Adipocyte (in vitro differentiated cells): ENCODE results near the gene CCDC88C.

ENCODE experiments used
- DNase-seq: peaks from one replicate; pipeline ENCODE4 v3.0.0-alpha.2; 2015; ENCODE audit warnings: low read depth
- H3K27me3 ChIP-seq: replicated peaks from 2 replicates; pipeline ENCODE4 v1.7.0; 2013; ENCODE audit warnings: mild to moderate bottlenecking, low read length, moderate library complexity; ENCODE audit not compliant: control insufficient read depth, insufficient read depth
- H3K36me3 ChIP-seq: 2 replicates; pipeline ENCODE4 v1.7.0; 2013; ENCODE audit warnings: low read length, mild to moderate bottlenecking, moderate library complexity; ENCODE audit not compliant: control insufficient read depth, insufficient read depth, severe bottlenecking
- H3K4me1 ChIP-seq: 2 replicates; pipeline ENCODE4 v1.7.0; 2013; ENCODE audit warnings: mild to moderate bottlenecking, low read length, moderate library complexity; ENCODE audit not compliant: control insufficient read depth, insufficient read depth
- H3K4me3 ChIP-seq: 2 replicates; pipeline ENCODE4 v1.7.0; 2013; ENCODE audit warnings: mild to moderate bottlenecking, low read length, moderate library complexity
- H3K9ac ChIP-seq: 2 replicates; pipeline ENCODE4 v1.7.0; 2013; ENCODE audit warnings: mild to moderate bottlenecking, low read length, moderate library complexity
- H3K9me3 ChIP-seq: 2 replicates; pipeline ENCODE4 v1.7.0; 2013; ENCODE audit warnings: mild to moderate bottlenecking, low read length, moderate library complexity; ENCODE audit not compliant: control insufficient read depth

Gene CCDC88C

GRCh38 chr14:91405241-91405721, 12.3 kb downstream of the CCDC88C start:
- Histone ChIP-seq H3K9ac (no peak overlapping the region), H3K4me3 (no peak overlapping the region), H3K4me1 (peaks cover 10% of the 10 kb centered on the region), H3K36me3 (no peaks in the 10 kb centered on the region), H3K27me3 (peaks cover 53% of the 10 kb centered on the region), H3K9me3 (no peaks in the 10 kb centered on the region)
- no peak for DNase-seq

DNA sequence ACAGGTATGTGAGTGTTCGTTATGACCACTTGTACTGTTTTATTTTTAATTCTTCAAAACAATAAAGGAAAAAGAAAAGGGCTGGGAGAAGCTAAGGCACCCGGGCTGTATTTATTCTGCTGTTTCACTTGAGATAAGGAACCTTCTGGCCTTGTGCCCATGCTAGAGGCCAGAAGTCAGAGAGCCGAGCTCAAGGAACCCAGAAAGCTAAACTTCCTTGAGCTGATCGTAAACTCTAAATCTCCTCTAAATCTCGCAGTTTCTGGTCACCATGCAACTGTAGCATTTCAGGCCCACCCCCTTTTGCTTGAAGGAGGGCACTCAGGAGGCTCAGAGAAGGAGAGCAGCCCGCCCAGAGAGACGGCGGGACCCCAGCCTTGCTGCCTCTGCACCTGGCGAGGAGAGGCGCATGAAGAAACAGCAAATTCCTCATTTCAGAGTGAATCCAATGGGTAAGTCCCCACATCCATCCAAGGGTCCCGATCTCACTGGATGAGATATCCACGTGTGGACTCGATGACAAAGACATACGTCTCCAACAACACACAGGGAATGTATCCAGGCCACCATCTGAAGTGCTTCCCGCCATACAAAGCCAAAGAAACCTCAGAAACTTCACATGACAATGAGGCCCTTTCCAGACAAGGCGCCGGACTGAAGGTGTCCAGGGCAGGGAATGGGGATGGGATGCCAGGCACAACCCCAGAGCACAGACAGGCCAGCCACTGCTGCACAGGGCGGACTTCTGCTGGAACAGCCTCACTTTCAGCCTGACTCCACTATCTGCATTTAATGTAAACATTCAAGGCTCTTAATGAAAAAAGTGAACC, 14.6 kb downstream of the CCDC88C start:
- no peaks in the 10 kb centered on the region for H3K9me3 ChIP-seq
- DNase-seq: no peak
- H3K36me3 ChIP-seq: no peaks in the 10 kb centered on the region
- no peak overlapping the region for H3K4me3 ChIP-seq
- no peak overlapping the region for H3K9ac ChIP-seq
- H3K27me3 ChIP-seq: peaks cover 58% of the 10 kb centered on the region
- peaks cover 14% of the 10 kb centered on the region for H3K4me1 ChIP-seq

GRCh38 chr14:91402348-91402747, 15.3 kb downstream of the CCDC88C start:
- Histone ChIP-seq H3K36me3 (no peaks in the 10 kb centered on the region), H3K9me3 (no peaks in the 10 kb centered on the region), H3K27me3 (peaks cover 60% of the 10 kb centered on the region), H3K4me1 (peaks cover 18% of the 10 kb centered on the region), H3K9ac (no peak overlapping the region), H3K4me3 (no peak overlapping the region)
- no peak for DNase-seq

GRCh38 chr14:91401751-91402150, 15.9 kb downstream of the CCDC88C start:
- DNase-seq: no peak
- H3K4me1 ChIP-seq: peaks cover 18% of the 10 kb centered on the region
- H3K9me3 ChIP-seq: no peaks in the 10 kb centered on the region
- H3K27me3 ChIP-seq: peaks cover 65% of the 10 kb centered on the region
- H3K4me3 ChIP-seq: no peak overlapping the region
- no peaks in the 10 kb centered on the region for H3K36me3 ChIP-seq
- no peak overlapping the region for H3K9ac ChIP-seq

- DNase-seq: no peak
- Histone ChIP-seq H3K4me1 (peaks cover 18% of the 10 kb centered on the region), H3K9ac (no peak overlapping the region), H3K27me3 (peaks cover 69% of the 10 kb centered on the region), H3K36me3 (no peaks in the 10 kb centered on the region), H3K9me3 (no peaks in the 10 kb centered on the region), H3K4me3 (no peak overlapping the region)
Measured at GRCh38 chr14:91400696-91401095, 16.9 kb downstream of the CCDC88C start.

DNA sequence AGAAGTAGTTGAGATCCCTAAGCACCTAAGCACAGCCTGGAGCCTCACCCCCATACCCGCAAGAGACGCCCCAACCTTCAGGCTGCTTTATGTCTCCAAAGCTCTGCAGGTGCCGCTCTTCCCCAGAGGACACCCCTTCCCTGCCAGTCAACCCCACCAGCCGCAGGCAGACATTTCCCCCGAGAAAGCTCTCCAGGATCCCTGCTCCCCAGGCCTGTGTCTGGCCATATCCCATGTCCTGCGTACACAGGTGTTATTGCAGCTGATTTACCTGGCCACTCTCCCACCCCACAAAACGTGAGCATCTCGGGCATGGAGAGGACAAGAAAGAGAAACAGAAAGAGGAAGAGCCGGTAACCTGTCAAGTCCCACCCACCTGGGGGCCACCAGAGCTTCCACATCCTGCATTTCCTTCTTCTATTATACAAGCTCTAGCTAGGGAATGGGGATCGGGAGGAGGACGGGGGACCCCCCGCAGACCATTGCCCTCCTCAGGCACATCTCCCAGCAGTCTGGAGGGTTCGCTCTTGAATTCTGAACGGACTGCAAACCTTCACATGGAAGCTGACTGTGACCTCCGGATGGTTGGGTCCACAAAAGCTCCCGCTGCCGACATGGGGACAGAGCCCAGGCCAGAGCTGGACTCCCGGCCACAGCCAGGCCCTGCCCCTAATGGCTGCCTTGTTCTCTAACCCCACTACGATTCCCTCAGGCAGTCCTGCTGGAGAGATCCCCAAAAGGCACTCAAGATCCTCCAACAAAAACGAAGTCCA, 17.6 kb downstream of the CCDC88C start:
- no peaks in the 10 kb centered on the region for H3K9me3 ChIP-seq
- no peak overlapping the region for H3K9ac ChIP-seq
- peaks cover 18% of the 10 kb centered on the region for H3K4me1 ChIP-seq
- no peak overlapping the region for H3K4me3 ChIP-seq
- H3K27me3 ChIP-seq: peaks cover 69% of the 10 kb centered on the region
- DNase-seq: no peak
- H3K36me3 ChIP-seq: no peaks in the 10 kb centered on the region

DNA sequence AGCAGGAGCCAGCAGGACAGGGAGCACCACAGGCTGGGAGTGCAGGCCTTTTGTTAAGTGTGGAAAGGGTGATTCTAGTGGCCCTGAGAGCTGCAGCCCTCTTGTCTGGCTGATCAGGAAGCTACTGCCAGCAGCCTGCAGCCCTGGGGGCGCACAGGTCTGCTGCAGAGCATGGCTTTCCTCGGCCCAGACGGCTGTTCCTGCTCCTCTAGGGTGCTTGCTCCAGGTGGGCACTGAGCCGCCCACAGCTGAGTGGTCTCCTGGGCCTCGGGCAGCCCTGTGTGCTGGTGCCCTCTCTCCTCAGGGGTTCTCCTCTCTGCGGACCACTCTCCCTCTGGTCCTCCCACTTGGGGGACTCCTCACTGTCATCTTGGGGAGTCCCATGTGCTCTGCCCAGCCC, 18.9 kb downstream of the CCDC88C start:
- H3K36me3 ChIP-seq: no peaks in the 10 kb centered on the region
- H3K27me3 ChIP-seq: peaks cover 73% of the 10 kb centered on the region
- DNase-seq: no peak
- no peak overlapping the region for H3K9ac ChIP-seq
- H3K4me3 ChIP-seq: no peak overlapping the region
- H3K4me1 ChIP-seq: peaks cover 18% of the 10 kb centered on the region
- H3K9me3 ChIP-seq: no peaks in the 10 kb centered on the region

GRCh38 chr14:91397965-91398591, 19.5 kb downstream of the CCDC88C start:
- no peak for DNase-seq
- Histone ChIP-seq H3K4me1 (peaks cover 18% of the 10 kb centered on the region), H3K9ac (no peak overlapping the region), H3K9me3 (no peaks in the 10 kb centered on the region), H3K27me3 (peaks cover 74% of the 10 kb centered on the region), H3K36me3 (no peaks in the 10 kb centered on the region), H3K4me3 (no peak overlapping the region)

DNA sequence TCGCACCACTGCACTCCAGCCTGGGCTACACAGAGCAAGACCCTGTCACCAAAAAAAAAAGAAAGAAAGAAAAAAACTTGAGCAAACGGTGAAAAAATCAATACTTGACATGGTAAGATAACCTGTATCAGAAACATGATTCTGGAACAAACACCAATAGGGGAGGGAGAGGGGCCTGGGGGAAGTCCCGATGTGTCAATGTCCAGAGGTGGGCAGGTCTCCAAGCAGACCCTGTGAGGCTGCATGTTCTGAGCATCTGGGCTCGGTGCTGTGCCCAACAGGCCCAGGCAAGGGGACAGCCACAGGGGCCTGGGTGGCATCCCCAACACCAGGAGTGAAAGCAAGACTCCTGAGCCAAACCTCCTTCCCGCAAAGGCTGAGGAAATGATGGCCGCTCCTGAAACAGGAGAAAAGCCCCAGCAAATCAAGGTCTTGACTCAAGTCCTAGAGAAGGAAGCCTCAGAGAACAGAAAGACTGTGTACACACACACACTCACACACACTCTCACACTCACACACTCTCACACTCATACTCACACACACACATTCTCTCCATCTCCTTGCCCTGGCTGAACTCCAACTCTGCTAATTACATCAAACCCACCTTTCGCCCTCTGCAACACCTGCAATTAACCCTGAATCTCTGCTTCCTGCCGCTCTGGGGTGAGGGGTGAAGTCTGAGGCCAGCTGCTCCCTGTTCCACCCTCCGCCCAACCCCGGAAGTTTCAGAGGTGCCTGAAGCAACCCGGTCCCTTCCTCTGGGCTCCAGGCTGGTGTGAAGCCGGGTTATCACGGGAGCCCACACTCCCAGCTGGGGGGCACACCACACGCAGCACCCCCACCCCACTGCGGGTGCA, 20.4 kb downstream of the CCDC88C start:
- H3K9me3 ChIP-seq: peaks cover 1% of the 10 kb centered on the region
- H3K36me3 ChIP-seq: no peaks in the 10 kb centered on the region
- H3K4me3 ChIP-seq: no peak overlapping the region
- H3K4me1 ChIP-seq: peaks cover 15% of the 10 kb centered on the region
- H3K9ac ChIP-seq: no peak overlapping the region
- DNase-seq: no peak
- peaks cover 74% of the 10 kb centered on the region for H3K27me3 ChIP-seq

DNA sequence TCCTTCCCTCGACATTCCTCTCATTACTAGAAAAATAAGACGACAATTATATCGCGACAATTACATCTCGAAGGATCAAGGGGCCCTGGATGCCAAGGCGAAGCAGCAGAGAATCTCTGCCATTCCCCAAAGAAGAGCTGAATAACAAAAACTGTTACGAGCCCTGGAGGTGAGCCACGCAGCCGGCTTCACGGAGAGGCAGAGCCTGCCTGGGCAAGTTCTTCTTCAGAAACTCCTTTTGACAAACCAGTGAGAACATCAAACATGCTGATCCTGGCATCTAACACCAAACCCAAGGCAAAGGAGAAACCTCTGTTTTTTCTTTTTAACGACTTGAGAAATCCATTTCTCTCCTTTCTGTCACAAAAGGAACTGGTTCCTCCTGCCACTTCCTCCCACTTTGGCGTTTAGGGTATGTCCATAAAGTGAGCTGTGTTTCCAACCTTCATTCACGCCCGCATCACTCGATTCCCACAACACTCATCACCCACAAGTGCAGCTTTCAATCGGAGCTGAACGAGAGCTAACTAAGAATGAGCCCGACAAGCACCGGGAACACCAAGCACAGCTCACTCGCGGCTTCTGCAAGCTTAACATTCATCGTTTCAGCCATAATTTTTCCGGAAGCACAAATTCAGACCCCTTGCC, 21.5 kb downstream of the CCDC88C start:
- H3K36me3 ChIP-seq: no peaks in the 10 kb centered on the region
- peaks cover 15% of the 10 kb centered on the region for H3K4me1 ChIP-seq
- H3K27me3 ChIP-seq: peaks cover 71% of the 10 kb centered on the region
- no peak overlapping the region for H3K9ac ChIP-seq
- H3K4me3 ChIP-seq: no peak overlapping the region
- no peak for DNase-seq
- H3K9me3 ChIP-seq: peaks cover 8% of the 10 kb centered on the region
